Adrenal gland (tissue), 12 donors: Measurements from ENCODE around the gene BIRC7. TPM values are rescaled to one million over a fixed set of nuclear protein-coding genes. Genes with fewer than 3 reads are reported as not detected.
A peak's percentile ranks its signal among the peaks of the same experiment; 100 is the strongest.

Experiments
- DNase-seq, 7 donors: peaks; one replicate each; pipeline ENCODE4 v3.0.0-alpha.2; 2019 to 2020
- H3K27ac ChIP-seq, 5 donors: fragments of 200-600 bp; sonication (generic) in 4 of 5; 1 replicate in 3 of 5; 2 replicates in 2 of 5; pipeline versions ENCODE4 v1.5.1 to v1.8.0; 2016 to 2020; ENCODE audit warnings: mild to moderate bottlenecking in 1 of 5
- H3K27me3 ChIP-seq: fragments of 200-600 bp; 2 replicates; pipeline ENCODE4 v1.8.0; 2021
- H3K36me3 ChIP-seq, 2 donors: fragments of 200-600 bp; replicated peaks in 1 of 2; 1 replicate in 1 of 2; 2 replicates in 1 of 2; pipeline versions ENCODE4 v1.5.1 to v1.8.0; 2018 to 2022
- H3K4me1 ChIP-seq, 2 donors: fragments of 200-600 bp; replicated peaks in 1 of 2; 1 replicate in 1 of 2; 2 replicates in 1 of 2; pipeline versions ENCODE4 v1.5.1 to v1.8.0; 2018 to 2021
- H3K4me3 ChIP-seq, 4 donors: fragments of 200-600 bp; sonication (generic) in 3 of 4; one replicate each; pipeline ENCODE4 v1.5.1; 2016 to 2018
- H3K9me3 ChIP-seq, 3 donors: fragments of 200-600 bp; sonication (generic) in 1 of 3; replicated peaks in 1 of 3; 1 replicate in 2 of 3; 2 replicates in 1 of 3; pipeline versions ENCODE4 v1.5.1 to v1.8.0; 2016 to 2021
- CTCF ChIP-seq, 6 experiments: fragments of 450-650 bp in 4 of 6; fragments of 200-600 bp in 2 of 6; sonication (generic) in 1 of 6; IDR thresholded peaks; 1 replicate in 5 of 6; 2 replicates in 1 of 6; pipeline versions ENCODE4 v1.5.1 to v1.8.0; 2016 to 2021; ENCODE audit warnings: antibody characterized with exemption in 6 of 6, mild to moderate bottlenecking in 2 of 6, moderate library complexity in 1 of 6
- POLR2A ChIP-seq, 2 donors: fragments of 450-650 bp; IDR thresholded peaks; one replicate each; pipeline ENCODE4 v1.6.1; 2017; ENCODE audit warnings: antibody characterized with exemption in 2 of 2, mild to moderate bottlenecking in 2 of 2, moderate library complexity in 1 of 2
- WGBS, 4 donors: extraction: QIAGEN DNeasy Blood & Tissue Kit in 2 of 4; methylation state at CpG; one replicate each; pipeline versions ENCODE4 v1.1.5 to v1.1.7; 2013 to 2017; 5-methylcytosine and 5-hydroxymethylcytosine counted together
- intact Hi-C, 2 donors: fragments of 100-400 bp; cut with DNase I; formaldehyde crosslinking; loops; one replicate each; pipeline versions ENCODE4 v1.14.1 to v1.15.0; 2022 to 2023
- polyA plus RNA-seq, 3 donors: library from polyadenylated mRNA; stranded (reverse); fragments of 200-250 nt in 2 of 3; fragments of 350-450 nt in 1 of 3; fragmentation: Illumina TruSeq in 1 of 3; extraction: RNeasy Lipid Tissue Mini Kit (QIAGEN cat#74804) in 1 of 3; gene quantifications; one replicate each; pipeline ENCODE4 v1.2.3, GENCODE V29; 2013 to 2014
- total RNA-seq, 9 donors: library from RNA; depleted of rRNA in 4 of 9; stranded (reverse); fragments of >200 nt in 4 of 9; fragments of 120-200 nt in 1 of 9; fragmentation: NEBNext Ultra II Directional in 1 of 9; extraction: Animal tissue kit (Norgen Biotek cat#: 25700) in 1 of 9; gene quantifications; one replicate each; pipeline versions ENCODE4 v1.1.0 to v1.2.4, GENCODE V29; 2013 to 2023
- donor health status: healthy with polysubstance abuse.
- donor health status: Bipolar disorder and iron deficiency.
- donor health status: DM: yes; HTN: yes; CAD: no.
- donor health status: DM: no; HTN: no; CAD: no.
- donor health status: DM: no; HTN: no; CAD: no.
- donor health status: DM: yes; HTN: yes; CAD: no.

Gene BIRC7
- total and polyA plus RNA-seq, 12 donors = 0.28 to 117 (median 1.1) TPM; not detected in 5

- DNase-seq = no peak
- WGBS, 4 donors = 60 to 76% (median 61%) methylated on average over 6 to 8 of the region's 8 CpGs
- H3K27ac ChIP-seq = no peak overlapping the region
- H3K9me3 ChIP-seq = no peaks in the 10 kb centered on the region
- TF ChIP-seq CTCF (IDR thresholded peaks at IDR 0.05) (no peak), POLR2A (IDR thresholded peaks at IDR 0.05) (no peak)
- no peaks in the 10 kb centered on the region for H3K36me3 ChIP-seq
- peaks cover 26% of the 10 kb centered on the region for H3K27me3 ChIP-seq
- intact Hi-C loops = no loop called here
- H3K4me3 ChIP-seq = no peak overlapping the region
- no peaks in the 10 kb centered on the region for H3K4me1 ChIP-seq
Observed at GRCh38 chr20:63258781-63259180, 23.1 kb downstream of the BIRC7 start.

- no peak for DNase-seq
- Histone ChIP-seq H3K9me3 (no peaks in the 10 kb centered on the region), H3K4me1 (no peaks in the 10 kb centered on the region), H3K4me3 (no peak overlapping the region), H3K27ac (no peak overlapping the region), H3K27me3 (peaks cover 16% of the 10 kb centered on the region), H3K36me3 (no peaks in the 10 kb centered on the region)
- TF ChIP-seq POLR2A (IDR thresholded peaks at IDR 0.05) = no peak
- TF ChIP-seq CTCF (IDR thresholded peaks at IDR 0.05) = no peak
- intact Hi-C loops = no loop called here
- 72 to 86% (median 77%) methylated on average over 12 to 25 of the region's 25 CpGs for WGBS, 4 donors
Observed at GRCh38 chr20:63259734-63260460, 24.2 kb downstream of the BIRC7 start.

GRCh38 chr20:63260521-63260920 is 24.8 kb downstream of the BIRC7 start:
- Histone ChIP-seq H3K27ac (peak overlapping the region in 1 of 5 donors; percentile 10), H3K36me3 (no peaks in the 10 kb centered on the region), H3K27me3 (peaks cover 10% of the 10 kb centered on the region), H3K4me3 (no peak overlapping the region), H3K4me1 (no peaks in the 10 kb centered on the region), H3K9me3 (no peaks in the 10 kb centered on the region)
- TF ChIP-seq CTCF (IDR thresholded peaks at IDR 0.05) (no peak), POLR2A (IDR thresholded peaks at IDR 0.05) (no peak)
- intact Hi-C loops = no loop called here
- 64 to 87% (median 83%) methylated on average over 5 to 15 of the region's 15 CpGs for WGBS, 4 donors
- no peak for DNase-seq

- no peak for TF ChIP-seq CTCF (IDR thresholded peaks at IDR 0.05)
- no peak for TF ChIP-seq POLR2A (IDR thresholded peaks at IDR 0.05)
- intact Hi-C loops = no loop called here
- H3K4me3 ChIP-seq = no peak overlapping the region
- no peaks in the 10 kb centered on the region for H3K9me3 ChIP-seq
- WGBS, 4 donors = 47 to 62% (median 52%) methylated on average over 12 to 25 of the region's 25 CpGs
- no peaks in the 10 kb centered on the region for H3K4me1 ChIP-seq
- no peak for DNase-seq
- peak overlapping the region in 1 of 5 donors; percentile 10 for H3K27ac ChIP-seq
- H3K27me3 ChIP-seq = peaks cover 4% of the 10 kb centered on the region
- no peaks in the 10 kb centered on the region for H3K36me3 ChIP-seq
Observed at GRCh38 chr20:63261060-63261794, 25.5 kb downstream of the BIRC7 start.
